Hematopoietic multipotent progenitor cell (in vitro differentiated cells): ENCODE data around the gene LENG9. TPM values are rescaled to one million over a fixed set of nuclear protein-coding genes. Genes with fewer than 3 reads are reported as not detected.

ENCODE experiments used
- DNase-seq, 3 donors: peaks; one replicate each; pipeline ENCODE4 v3.0.0-alpha.2; 2011 to 2015; ENCODE audit warnings: low read depth in 2 of 3, low spot score in 2 of 3
- total RNA-seq: library from RNA; depleted of rRNA; stranded (reverse); fragments of >200 nt; gene quantifications from one replicate; pipeline ENCODE4 v1.2.3, GENCODE V29; 2012

Gene LENG9
- total RNA-seq, 1 donor: 10.8 TPM

DNA sequence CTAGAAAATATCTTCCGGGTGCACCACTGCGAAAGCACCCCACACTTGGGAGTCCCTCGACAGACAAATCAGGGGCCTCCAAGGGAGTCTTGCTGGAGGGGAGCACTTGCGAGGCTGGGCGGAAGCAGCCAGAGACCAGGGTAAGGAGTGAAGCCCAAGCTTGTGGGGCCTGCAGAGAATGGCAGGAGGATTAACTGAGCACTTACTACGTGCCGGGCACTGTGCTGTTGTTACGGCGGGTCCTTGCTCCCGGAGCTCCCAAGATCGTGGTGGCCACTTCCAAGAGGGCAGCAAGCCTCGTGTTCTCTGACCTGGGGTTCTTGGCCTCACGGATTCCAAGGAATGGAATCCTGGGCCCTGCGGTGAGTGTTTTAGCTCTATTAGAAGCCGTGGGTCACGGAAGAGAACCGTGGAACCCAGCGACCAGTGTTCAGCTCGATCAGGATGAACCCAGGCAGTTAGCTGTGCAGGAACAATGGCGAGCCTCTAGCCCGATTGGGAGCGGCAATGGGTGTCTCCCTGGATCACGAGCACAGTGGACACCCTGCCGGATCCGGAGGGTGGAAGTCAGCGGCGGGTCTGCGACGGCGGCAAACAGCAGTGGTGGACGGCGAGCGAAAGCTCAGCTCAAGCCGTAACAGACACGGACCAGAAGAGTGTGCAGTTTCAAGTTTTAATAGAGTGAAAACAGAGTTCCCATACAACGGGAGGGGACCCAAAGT is 38.8 kb downstream of the LENG9 start:
- DNase-seq: no peak

DNA sequence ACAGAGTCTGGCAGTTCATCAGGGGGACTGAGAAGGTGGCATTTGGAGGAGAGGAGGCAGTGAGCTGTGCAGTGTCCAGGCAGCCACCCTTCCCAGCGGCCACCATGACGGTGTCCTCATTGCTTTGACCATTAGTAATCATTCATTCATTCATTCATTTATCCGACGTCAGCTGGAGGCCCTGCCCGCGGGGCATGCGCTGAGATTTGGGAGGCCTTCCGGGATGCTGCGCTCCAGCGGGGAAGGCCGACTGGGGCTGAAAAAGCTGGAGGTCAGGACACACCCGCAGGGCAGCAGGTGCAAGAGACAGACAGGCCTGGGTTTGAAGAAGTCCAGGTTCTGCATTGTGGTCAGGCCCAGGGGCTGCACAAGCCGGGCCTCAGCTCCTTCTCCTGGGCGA is 39.4 kb downstream of the LENG9 start:
- no peak for DNase-seq

DNA sequence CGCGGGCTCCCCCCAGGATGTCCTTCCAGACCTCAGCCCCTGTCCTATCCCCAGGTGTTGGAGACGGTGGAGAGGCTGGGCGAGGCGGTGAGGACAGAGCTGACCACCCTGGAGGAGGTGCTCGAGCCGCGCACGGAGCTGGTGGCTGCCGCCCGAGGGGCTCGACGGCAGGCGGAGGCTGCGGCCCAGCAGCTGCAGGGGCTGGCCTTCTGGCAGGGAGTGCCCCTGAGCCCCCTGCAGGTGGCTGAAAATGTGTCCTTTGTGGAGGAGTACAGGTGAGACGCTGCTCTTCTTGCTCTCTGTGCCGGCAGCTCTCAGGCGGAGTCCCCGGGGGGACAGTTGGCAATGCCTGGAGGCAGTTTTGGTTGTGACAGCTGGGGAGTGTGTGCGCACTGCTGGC is 41.4 kb downstream of the LENG9 start:
- DNase-seq: no peak

DNA sequence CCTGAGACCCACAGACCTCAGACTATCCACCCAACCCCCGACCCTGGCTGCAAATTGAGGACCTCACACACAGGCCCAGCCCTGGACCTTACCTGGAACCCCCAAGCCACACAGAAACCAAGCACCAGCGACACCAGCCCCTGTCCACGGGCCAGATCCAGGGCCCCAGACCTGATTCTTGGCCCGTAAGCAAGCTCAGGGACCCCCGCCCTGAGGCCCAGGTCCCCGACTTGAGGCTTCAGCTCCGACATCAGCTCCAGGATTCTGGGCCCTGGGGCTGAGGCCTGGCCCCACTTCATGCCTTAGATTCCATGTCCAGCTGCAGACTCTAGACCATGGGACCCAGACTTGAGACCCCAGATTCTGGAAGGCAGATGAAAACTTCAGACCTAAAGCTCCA is 42.1 kb downstream of the LENG9 start:
- no peak for DNase-seq

DNA sequence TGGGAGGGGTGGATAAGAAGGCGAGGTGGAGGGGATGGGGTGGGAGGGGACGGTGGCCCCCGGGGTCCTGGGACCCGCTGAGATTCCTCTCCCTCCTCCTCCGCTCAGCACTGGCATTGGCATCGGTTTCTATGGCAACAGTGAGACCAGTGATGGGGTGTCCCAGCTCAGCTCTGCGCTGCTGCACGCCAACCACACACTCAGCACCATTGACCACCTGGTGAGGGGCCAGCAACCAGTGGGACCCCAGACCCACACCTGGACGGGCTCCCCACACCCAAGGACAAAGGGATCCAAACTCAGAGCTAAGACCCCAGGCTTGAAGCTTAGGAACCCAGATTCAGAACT is 42.4 kb downstream of the LENG9 start:
- DNase-seq: no peak

DNA sequence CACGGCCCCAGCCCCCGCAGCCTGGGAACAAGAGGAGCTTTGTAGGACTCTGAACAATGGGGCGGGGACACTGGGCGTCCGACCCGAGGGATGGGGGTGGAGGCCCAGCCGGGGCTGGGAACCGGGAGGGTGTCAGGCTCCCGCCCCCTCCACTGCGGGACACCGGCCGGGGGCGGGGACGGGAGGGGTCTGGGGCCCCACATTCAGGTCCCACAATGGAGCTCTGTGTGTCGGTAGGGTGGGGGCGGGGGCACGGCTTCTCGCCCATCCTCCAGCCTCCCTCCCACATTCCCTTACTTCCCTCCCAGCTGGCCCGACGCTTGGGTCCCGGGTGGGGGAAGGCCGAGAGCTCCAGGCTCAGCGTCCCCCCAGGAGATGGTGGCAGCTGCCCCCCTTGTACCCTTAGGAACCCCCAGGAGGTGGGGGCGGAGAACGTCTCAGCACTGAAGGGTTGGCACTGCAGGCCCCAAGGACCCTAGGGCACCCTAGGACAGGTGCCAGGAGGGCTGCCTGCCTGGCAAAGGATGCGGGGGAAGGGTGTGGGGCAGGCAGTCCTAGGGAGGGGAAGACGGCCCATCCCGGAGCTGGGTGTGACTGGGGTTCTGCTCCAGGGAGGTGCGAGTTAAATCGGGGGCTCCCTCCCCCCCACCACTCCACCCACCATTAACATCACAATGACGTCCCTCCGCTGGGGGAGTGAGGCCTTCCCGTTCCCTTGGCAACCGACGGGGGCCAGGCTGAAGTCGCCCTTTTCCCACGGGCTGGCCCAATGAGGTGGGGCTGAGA is 43.0 kb downstream of the LENG9 start:
- DNase-seq: no peak

DNA sequence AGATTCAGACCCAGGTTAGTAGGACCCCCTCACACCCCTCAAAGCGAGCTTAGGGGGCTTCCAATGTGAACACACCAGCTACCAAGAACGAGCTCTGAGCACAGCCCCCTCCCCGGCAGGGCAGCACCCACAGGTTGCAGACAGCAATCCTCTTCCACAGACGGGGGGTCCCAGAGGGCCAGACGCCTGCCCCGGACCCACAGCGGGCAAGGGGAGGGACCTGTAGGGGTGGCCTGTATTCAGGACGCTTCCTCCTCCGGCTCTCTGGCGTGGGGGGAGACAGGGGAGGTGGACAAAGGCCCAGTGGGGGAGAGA is 43.6 kb downstream of the LENG9 start:
- no peak for DNase-seq

DNA sequence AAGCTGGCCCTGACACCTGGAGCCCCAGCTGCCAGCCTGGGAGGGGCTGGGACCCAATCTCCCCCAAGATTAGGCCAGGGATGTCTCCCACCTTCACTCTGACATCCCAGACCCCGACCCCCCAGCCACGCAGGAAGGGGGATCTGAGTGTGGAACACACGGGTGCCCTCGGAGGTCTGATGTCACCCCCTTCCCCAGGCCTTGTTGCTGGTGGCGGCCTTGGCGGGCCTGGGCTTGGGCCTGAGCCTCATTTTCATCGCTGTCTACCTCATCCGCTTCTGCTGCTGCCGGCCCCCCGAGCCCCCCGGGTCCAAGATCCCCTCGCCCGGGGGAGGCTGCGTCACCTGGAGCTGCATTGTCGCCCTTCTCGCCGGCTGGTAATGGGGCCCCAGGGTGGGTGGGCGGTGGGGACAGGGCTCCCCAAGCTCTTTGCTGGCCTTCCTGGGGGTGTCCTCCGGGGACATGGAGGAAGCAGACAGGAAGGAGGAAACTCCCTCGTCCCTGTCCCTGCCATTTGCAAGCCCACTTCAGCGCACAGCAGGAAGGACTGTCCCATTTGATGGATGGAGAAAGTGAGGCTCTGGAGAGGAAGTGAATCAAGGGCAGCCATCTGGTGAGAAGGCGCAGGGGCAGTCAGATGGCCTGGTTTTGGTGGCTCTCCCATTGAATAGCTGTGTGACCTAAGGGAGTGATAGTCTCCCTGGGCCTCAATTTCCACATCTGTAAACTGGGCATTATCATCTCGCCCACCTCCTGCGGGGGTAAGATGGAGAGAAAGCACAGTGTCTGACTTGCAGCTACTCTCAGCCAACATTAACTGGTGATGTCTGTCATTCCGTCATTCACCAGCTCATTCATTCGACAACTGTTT is 44.4 kb downstream of the LENG9 start:
- DNase-seq: no peak

DNA sequence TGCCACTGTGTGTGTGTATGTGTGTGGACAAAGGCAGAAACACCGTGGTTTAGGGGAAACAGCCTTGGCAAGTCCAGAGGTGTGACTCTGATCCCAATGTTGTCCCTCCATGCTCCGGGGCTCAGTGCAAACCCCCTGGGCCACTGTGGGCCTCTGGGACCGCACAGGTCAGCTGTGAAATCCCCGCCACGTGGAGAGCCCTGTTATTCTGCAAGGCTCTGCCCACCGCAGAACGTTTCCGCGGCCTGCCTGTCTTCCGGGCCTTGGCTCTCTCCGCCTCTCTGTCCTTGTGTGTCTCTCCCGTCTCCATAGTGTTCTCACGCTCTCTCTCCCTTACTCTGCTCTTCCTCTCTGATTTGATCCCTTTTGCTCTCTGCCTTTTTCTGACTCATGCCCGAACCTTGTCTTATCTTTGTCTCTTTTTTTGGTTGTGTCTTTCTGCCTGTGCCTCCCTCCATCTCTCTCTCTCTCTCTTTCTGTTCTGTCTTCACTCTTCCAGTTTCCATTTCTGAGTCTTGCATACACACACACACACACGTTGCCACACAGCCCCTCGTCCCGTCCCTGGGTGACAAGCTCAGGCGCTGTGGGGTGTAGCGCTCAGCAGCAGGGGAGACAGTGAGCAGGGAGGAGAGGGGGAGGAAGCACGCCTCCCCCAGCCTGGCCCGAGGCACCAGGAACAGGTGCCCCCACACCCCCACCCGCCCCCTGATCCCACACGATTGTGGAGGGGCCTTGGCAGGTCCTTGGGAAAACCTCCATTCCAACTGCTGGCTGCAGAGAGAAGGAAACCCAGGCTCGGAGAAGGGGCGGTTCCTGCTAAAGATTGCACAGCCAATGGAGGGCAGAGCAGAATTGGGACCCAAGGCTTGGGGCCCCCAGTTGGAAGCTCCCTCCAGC is 45.3 kb downstream of the LENG9 start:
- peak in 2 of 3 donors; percentile 66 to 71 for DNase-seq

DNA sequence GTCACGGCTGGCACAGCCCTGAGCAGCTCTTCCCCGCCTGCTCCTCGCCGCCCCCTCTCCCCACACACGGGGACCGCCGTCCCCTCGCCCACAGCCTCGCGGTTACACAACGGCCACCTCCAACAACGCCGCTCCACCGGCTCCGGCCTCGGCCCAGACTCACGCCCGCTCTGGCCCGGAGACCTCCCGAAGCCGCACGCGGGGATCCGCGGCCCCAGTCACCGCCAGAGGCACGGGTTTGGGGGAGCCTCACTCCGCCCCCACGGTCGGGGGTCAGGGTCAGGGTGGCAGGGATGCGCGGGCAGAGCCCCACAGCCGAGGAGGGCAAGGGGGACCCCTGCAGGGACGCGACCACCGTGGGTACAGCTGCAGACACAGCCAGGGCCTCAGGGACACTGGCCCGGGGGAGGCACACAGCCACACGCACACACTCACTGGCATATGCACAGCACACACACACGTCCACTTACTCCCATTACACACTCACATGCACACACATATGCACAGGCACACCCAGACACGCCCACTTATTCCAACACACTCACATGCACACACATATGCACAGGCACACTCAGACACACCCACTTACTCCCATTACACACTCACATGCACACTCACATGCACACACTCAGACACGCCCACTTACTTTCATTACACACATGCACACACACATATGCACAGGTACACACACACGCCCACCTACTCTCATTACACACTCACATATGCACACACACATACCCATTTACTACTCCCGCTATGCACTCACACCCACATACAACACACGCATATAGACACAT is 46.7 kb downstream of the LENG9 start:
- no peak for DNase-seq

DNA sequence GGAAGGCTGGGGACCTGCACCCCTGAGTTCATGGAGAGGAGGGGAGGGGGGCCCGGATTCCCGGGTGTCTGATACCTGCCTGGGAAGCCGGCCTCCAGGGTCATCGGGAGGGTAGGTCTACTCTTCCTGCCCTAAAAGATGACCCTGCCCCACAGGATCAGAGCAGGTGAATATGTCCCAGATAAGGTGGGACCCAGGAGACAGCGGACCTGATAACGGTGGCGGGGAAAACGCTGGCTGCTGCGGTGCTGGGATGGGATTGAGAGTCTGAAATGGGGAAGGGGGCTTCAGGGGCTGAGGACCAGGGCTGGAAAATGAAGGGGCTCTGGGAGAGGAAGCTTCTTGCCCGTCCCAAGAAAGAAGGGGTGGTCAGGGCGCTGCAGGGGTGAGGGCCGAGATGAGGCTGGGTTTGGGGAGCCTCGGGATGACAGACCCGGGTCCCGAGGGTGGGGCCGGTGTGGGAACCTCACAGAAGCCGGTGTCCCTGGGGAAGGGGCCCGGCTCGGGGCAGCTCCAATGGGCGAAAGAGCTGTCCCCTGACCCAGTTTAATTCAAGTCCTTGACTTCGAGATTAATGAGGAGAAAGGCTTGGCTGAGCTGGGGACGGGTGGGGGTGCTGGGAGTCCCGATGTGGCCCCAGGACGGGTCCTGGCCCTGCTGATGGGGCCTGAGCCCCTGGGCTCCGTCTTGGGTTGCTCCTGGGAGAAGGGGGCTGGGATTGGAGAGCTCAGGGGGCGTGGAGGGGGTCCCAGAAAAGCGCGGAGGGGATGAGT is 47.5 kb downstream of the LENG9 start:
- no peak for DNase-seq

DNA sequence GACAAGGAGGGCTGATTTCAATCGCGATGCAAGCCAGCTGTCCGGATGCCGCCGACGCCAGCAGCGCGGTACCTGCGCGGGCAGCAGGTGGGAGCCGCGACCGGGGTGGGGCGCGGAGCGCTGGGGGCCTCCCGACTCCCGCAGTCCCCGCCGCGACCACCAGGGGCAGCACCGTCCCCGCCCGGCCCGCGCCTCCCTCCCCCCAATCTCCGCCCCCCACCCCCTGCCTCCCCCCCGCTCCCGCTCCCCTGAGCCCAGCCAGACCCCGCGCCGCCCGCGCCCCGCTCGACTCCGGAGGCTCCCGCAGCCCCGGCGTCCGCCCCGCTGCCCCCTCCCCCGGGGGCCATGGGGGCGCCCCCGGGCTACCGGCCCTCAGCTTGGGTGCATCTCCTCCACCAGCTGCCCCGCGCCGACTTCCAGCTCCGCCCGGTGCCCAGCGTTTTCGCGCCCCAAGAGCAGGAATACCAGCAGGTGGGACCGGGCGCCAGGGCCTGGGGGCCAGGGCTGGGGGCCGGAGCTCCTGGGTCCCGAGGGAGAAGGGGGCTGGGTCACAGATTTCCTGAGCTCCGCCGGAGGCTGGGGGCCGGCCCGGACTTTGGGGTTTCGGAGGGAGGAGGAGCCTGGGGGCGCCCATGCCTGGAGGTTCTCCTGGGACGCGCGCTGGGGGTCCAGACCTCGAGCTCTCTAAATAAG is 48.2 kb downstream of the LENG9 start, which contains the start of gene TTYH1:
Gene TTYH1, plus strand, starts transcription at position 257 of the 693 bp plus-strand sequence. Its CDS starts 89 bp downstream, at position 346.
- DNase-seq: peak in 2 of 3 donors; percentile 33 to 34

DNA sequence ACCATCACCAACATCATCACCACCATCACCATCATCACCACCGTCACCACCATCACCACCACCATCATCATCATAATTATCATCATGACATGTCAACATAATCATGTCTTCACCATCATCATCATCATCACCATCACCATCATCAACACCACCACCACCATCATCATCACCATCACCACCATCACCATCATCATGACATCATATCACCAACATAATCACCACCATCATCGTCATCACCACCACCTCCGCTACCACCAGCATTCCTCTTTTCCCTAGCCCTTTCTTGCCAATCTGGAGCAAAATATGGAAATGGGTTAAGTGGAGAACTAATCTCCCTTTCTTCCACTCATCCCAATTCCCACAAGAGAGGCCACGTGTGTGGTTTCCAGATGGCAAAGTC is 49.4 kb downstream of the LENG9 start:
- no peak for DNase-seq

DNA sequence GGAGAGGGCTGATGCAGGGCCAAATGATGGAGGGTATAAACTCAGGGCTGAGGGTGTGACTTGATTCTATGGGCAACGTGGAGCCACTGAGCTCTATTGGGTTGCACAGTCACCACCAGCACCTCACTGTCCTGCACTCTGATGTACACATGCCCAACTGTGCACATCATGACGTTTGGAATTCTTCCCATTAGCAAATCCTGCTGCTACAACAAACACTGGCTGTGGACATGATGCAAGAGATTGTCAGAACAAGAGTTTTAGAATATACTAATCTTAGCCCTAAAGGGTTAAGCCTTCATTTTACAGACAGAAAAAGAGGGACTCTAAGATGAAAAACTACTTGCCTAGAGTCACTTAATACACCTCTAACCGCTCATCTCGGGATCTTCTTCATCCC is 50.7 kb downstream of the LENG9 start:
- DNase-seq: no peak
